ENCODE data around the gene CBX2.
"Not testable (repeated sequence)": the region's sequence is repeated elsewhere in the genome, so short reads cannot be mapped to it uniquely, and the experiment has no call there.

CBX2 gene

GRCh38 chr17:79743614-79744013, 34.3 kb upstream of the CBX2 start:
- no peak for DNase-seq

GRCh38 chr17:79745641-79746105, 32.3 kb upstream of the CBX2 start:
- DNase-seq: no peak

- no peak for DNase-seq
Observed at GRCh38 chr17:79746889-79747507, 30.9 kb upstream of the CBX2 start.

- no peak for DNase-seq
Observed at GRCh38 chr17:79747508-79748294, 30.2 kb upstream of the CBX2 start.

GRCh38 chr17:79748295-79749099, 29.5 kb upstream of the CBX2 start:
- no peak for DNase-seq

GRCh38 chr17:79749156-79749815, 28.7 kb upstream of the CBX2 start:
- DNase-seq: no peak

- no peak for DNase-seq
Observed at GRCh38 chr17:79749958-79750357, 28.0 kb upstream of the CBX2 start.

GRCh38 chr17:79750650-79751545, 27.1 kb upstream of the CBX2 start:
- no peak for DNase-seq

GRCh38 chr17:79752175-79752574, 25.8 kb upstream of the CBX2 start:
- no peak for DNase-seq

GRCh38 chr17:79754370-79754769, 23.6 kb upstream of the CBX2 start:
- DNase-seq: no peak

- DNase-seq: not testable (repeated sequence)
Observed at GRCh38 chr17:79754903-79755302, 23.0 kb upstream of the CBX2 start.

GRCh38 chr17:79755591-79755990, 22.4 kb upstream of the CBX2 start:
- DNase-seq: no peak

GRCh38 chr17:79757140-79757745, 20.7 kb upstream of the CBX2 start:
- DNase-seq: no peak

GRCh38 chr17:79758271-79758670, 19.7 kb upstream of the CBX2 start:
- DNase-seq: no peak

- no peak for DNase-seq
Observed at GRCh38 chr17:79760197-79760906, 17.6 kb upstream of the CBX2 start.

- DNase-seq: no peak
Observed at GRCh38 chr17:79761894-79762589, 15.9 kb upstream of the CBX2 start.

GRCh38 chr17:79765708-79766107, 12.2 kb upstream of the CBX2 start:
- DNase-seq: no peak

GRCh38 chr17:79769570-79770506, 8.1 kb upstream of the CBX2 start:
- DNase-seq: no peak

GRCh38 chr17:79771276-79771675, 6.7 kb upstream of the CBX2 start:
- DNase-seq: no peak
